DMS 273 (cell line): Measurements from ENCODE around the gene SPATA17.
"Not testable (repeated sequence)": the region's sequence is repeated elsewhere in the genome, so short reads cannot be mapped to it uniquely, and the experiment has no call there.

Experiments
- DNase-seq: peaks from one replicate; lab custom pipeline; 2025; ENCODE audit not compliant: unreplicated experiment; lab: John Stamatoyannopoulos, UW

Gene SPATA17

GRCh38 chr1:217673387-217673786 is 42.2 kb downstream of the SPATA17 start:
- no peak for DNase-seq

- DNase-seq, result no peak
These were observed 43.0 kb downstream of the SPATA17 start for GRCh38 chr1:217674028-217674729.

- no peak for DNase-seq
These were observed 50.7 kb downstream of the SPATA17 start for GRCh38 chr1:217681806-217682205.

- no peak for DNase-seq
These were observed 56.4 kb downstream of the SPATA17 start for GRCh38 chr1:217687511-217687910.

GRCh38 chr1:217696140-217696539 is 65.0 kb downstream of the SPATA17 start:
- not testable (repeated sequence) for DNase-seq

- no peak for DNase-seq
These were observed 72.2 kb downstream of the SPATA17 start for GRCh38 chr1:217703326-217703725.

GRCh38 chr1:217712925-217713597 is 81.9 kb downstream of the SPATA17 start:
- DNase-seq, result no peak

GRCh38 chr1:217715681-217716080 is 84.5 kb downstream of the SPATA17 start:
- DNase-seq, result no peak

GRCh38 chr1:217717959-217718358 is 86.8 kb downstream of the SPATA17 start:
- no peak for DNase-seq

- peak; percentile 8 for DNase-seq
These were observed 87.7 kb downstream of the SPATA17 start for GRCh38 chr1:217718873-217719272.

- no peak for DNase-seq
These were observed 90.5 kb downstream of the SPATA17 start for GRCh38 chr1:217721692-217722091.

- no peak for DNase-seq
These were observed 103.8 kb downstream of the SPATA17 start for GRCh38 chr1:217734973-217735372.

GRCh38 chr1:217747156-217747769 is 116.1 kb downstream of the SPATA17 start:
- DNase-seq, result peak; percentile 61

- no peak for DNase-seq
These were observed 138.6 kb downstream of the SPATA17 start for GRCh38 chr1:217769768-217770167.

- no peak for DNase-seq
These were observed 139.8 kb downstream of the SPATA17 start for GRCh38 chr1:217770918-217771317.

- no peak for DNase-seq
These were observed 145.5 kb downstream of the SPATA17 start for GRCh38 chr1:217776693-217777092.

- DNase-seq, result no peak
These were observed 149.9 kb downstream of the SPATA17 start for GRCh38 chr1:217781056-217781455.

GRCh38 chr1:217791091-217791490 is 159.9 kb downstream of the SPATA17 start:
- no peak for DNase-seq

- DNase-seq, result no peak
These were observed 174.6 kb downstream of the SPATA17 start for GRCh38 chr1:217805792-217806191.

- no peak for DNase-seq
These were observed 181.0 kb downstream of the SPATA17 start for GRCh38 chr1:217812175-217812574.

- DNase-seq, result no peak
These were observed 181.9 kb downstream of the SPATA17 start for GRCh38 chr1:217813031-217813430.

- DNase-seq, result no peak
These were observed 206.5 kb downstream of the SPATA17 start for GRCh38 chr1:217837691-217838090.
